RWPE2 (cell line): ENCODE measurements around the gene SPACDR.
A peak's percentile ranks its signal among the peaks of the same experiment; 100 is the strongest.
"Not testable (repeated sequence)": the region's sequence is repeated elsewhere in the genome, so short reads cannot be mapped to it uniquely, and the experiment has no call there.

Experiments
- ATAC-seq: fragments of 200-7000 bp; cut with Tn5 transposase; 3 replicates; pipeline ENCODE4 v1.9.1; 2021; ENCODE audit warnings: low read depth
- DNase-seq: peaks from one replicate; pipeline ENCODE4 v3.0.0-alpha.2; 2020; ENCODE audit warnings: low spot score
- H3K27ac ChIP-seq: fragments of 450-650 bp; 2 replicates; pipeline ENCODE4 v1.5.1; 2017; ENCODE audit warnings: mild to moderate bottlenecking; ENCODE audit not compliant: poor library complexity, severe bottlenecking
- H3K27me3 ChIP-seq: fragments of 250-450 bp; sonication (Bioruptor Pico); 2 replicates; pipeline ENCODE4 v1.5.1; 2021; ENCODE audit warnings: mild to moderate bottlenecking, moderate library complexity; ENCODE audit not compliant: insufficient read depth, poor library complexity, severe bottlenecking
- H3K36me3 ChIP-seq: fragments of 250-450 bp; sonication (Bioruptor Pico); 2 replicates; pipeline ENCODE4 v1.5.1; 2020; ENCODE audit warnings: low read depth, mild to moderate bottlenecking, moderate library complexity
- H3K4me1 ChIP-seq: fragments of 250-450 bp; sonication (Bioruptor Pico); 2 replicates; pipeline ENCODE4 v1.5.1; 2021; ENCODE audit warnings: mild to moderate bottlenecking, moderate library complexity; ENCODE audit not compliant: insufficient read depth, poor library complexity, severe bottlenecking
- H3K4me3 ChIP-seq: fragments of 250-450 bp; sonication (Bioruptor Pico); 2 replicates; pipeline ENCODE4 v1.5.1; 2021; ENCODE audit warnings: mild to moderate bottlenecking, moderate library complexity; ENCODE audit not compliant: severe bottlenecking
- H3K9me3 ChIP-seq: fragments of 250-450 bp; sonication (Bioruptor Pico); 2 replicates; pipeline ENCODE4 v1.5.1; 2021; ENCODE audit warnings: mild to moderate bottlenecking, moderate library complexity; ENCODE audit not compliant: severe bottlenecking
- CTCF ChIP-seq: fragments of 450-650 bp; IDR thresholded peaks from one replicate; pipeline ENCODE4 v1.5.1; 2017; ENCODE audit warnings: mild to moderate bottlenecking, moderate library complexity; ENCODE audit not compliant: poor library complexity, severe bottlenecking

Gene SPACDR

GRCh38 chr7:100446040-100446439 lies 18.0 kb downstream of the SPACDR start:
- H3K27me3 ChIP-seq: no peaks in the 10 kb centered on the region
- no peak for TF ChIP-seq CTCF
- H3K4me3 ChIP-seq: no peak overlapping the region
- H3K36me3 ChIP-seq: no peaks in the 10 kb centered on the region
- peak; percentile 35; the same call in 1 of the 3 replicates for ATAC-seq
- H3K9me3 ChIP-seq: no peaks in the 10 kb centered on the region
- no peak overlapping the region for H3K27ac ChIP-seq
- DNase-seq: no peak
- H3K4me1 ChIP-seq: peaks cover 4% of the 10 kb centered on the region

GRCh38 chr7:100444311-100445278 lies 19.5 kb downstream of the SPACDR start:
- H3K27me3 ChIP-seq: no peaks in the 10 kb centered on the region
- H3K4me1 ChIP-seq: peaks cover 4% of the 10 kb centered on the region
- DNase-seq (no peak), ATAC-seq (peak; percentile 46)
- no peaks in the 10 kb centered on the region for H3K9me3 ChIP-seq
- TF ChIP-seq CTCF: no peak
- no peak overlapping the region for H3K4me3 ChIP-seq
- peak overlapping the region; percentile 18 for H3K27ac ChIP-seq
- no peaks in the 10 kb centered on the region for H3K36me3 ChIP-seq

GRCh38 chr7:100443096-100443840 lies 20.8 kb downstream of the SPACDR start:
- TF ChIP-seq CTCF: no peak
- Histone ChIP-seq H3K4me3 (no peak overlapping the region), H3K4me1 (peaks cover 4% of the 10 kb centered on the region), H3K27ac (no peak overlapping the region), H3K36me3 (no peaks in the 10 kb centered on the region), H3K9me3 (no peaks in the 10 kb centered on the region), H3K27me3 (no peaks in the 10 kb centered on the region)
- ATAC-seq (no peak), DNase-seq (no peak)

- TF ChIP-seq CTCF: no peak
- Histone ChIP-seq H3K4me3 (no peak overlapping the region), H3K27me3 (no peaks in the 10 kb centered on the region), H3K36me3 (no peaks in the 10 kb centered on the region), H3K27ac (no peak overlapping the region), H3K9me3 (no peaks in the 10 kb centered on the region), H3K4me1 (peaks cover 4% of the 10 kb centered on the region)
- no peak for ATAC-seq
- DNase-seq: no peak
Measured at GRCh38 chr7:100441641-100442535, 22.2 kb downstream of the SPACDR start.

GRCh38 chr7:100439244-100439643 lies 24.8 kb downstream of the SPACDR start:
- H3K27me3 ChIP-seq, H3K4me3 ChIP-seq, DNase-seq, H3K27ac ChIP-seq, H3K9me3 ChIP-seq, ATAC-seq, H3K4me1 ChIP-seq: not testable (repeated sequence)
- H3K36me3 ChIP-seq: peaks cover 11% of the 10 kb centered on the region

- not testable (repeated sequence) for H3K4me1 ChIP-seq, H3K27me3 ChIP-seq, H3K9me3 ChIP-seq, DNase-seq, H3K27ac ChIP-seq, H3K4me3 ChIP-seq, ATAC-seq
- peaks cover 16% of the 10 kb centered on the region for H3K36me3 ChIP-seq
Measured at GRCh38 chr7:100438731-100439130, 25.3 kb downstream of the SPACDR start.
